WERI-Rb-1 (cell line): ENCODE data around the gene CCNG2.

Experiments used
- DNase-seq: peaks from one replicate; pipeline ENCODE4 v3.0.0-alpha.2; 2020
- H3K27ac ChIP-seq: fragments of 250-450 bp; sonication (Bioruptor Pico); 2 replicates; pipeline ENCODE4 v1.5.1; 2020; ENCODE audit warnings: mild to moderate bottlenecking, moderate library complexity
- H3K27me3 ChIP-seq: fragments of 250-450 bp; sonication (Bioruptor Pico); 2 replicates; pipeline ENCODE4 v1.5.1; 2021; ENCODE audit warnings: mild to moderate bottlenecking, low read depth, moderate library complexity; ENCODE audit not compliant: insufficient read depth, severe bottlenecking
- H3K36me3 ChIP-seq: fragments of 250-450 bp; sonication (Bioruptor Pico); 2 replicates; pipeline ENCODE4 v1.5.1; 2020; ENCODE audit warnings: mild to moderate bottlenecking, moderate library complexity
- H3K4me3 ChIP-seq: 2 replicates; pipeline ENCODE4 v1.5.1; 2011; ENCODE audit warnings: low read depth, mild to moderate bottlenecking, control low read depth, low read length
- H3K9me3 ChIP-seq: fragments of 250-450 bp; sonication (Bioruptor Pico); 2 replicates; pipeline ENCODE4 v1.5.1; 2021; ENCODE audit warnings: mild to moderate bottlenecking, moderate library complexity; ENCODE audit not compliant: severe bottlenecking
- CTCF ChIP-seq: IDR thresholded peaks from 2 replicates; pipeline ENCODE4 v1.5.1; 2011; ENCODE audit warnings: low read depth, mild to moderate bottlenecking, control low read depth, inconsistent platforms, low read length

Gene CCNG2

GRCh38 chr4:77121736-77122240, 35.2 kb upstream of the CCNG2 start:
- TF ChIP-seq CTCF = no peak
- DNase-seq = no peak
- H3K27me3 ChIP-seq = no peaks in the 10 kb centered on the region
- H3K4me3 ChIP-seq = no peak overlapping the region
- H3K9me3 ChIP-seq = no peaks in the 10 kb centered on the region
- H3K27ac ChIP-seq = no peak overlapping the region
- no peaks in the 10 kb centered on the region for H3K36me3 ChIP-seq

DNA sequence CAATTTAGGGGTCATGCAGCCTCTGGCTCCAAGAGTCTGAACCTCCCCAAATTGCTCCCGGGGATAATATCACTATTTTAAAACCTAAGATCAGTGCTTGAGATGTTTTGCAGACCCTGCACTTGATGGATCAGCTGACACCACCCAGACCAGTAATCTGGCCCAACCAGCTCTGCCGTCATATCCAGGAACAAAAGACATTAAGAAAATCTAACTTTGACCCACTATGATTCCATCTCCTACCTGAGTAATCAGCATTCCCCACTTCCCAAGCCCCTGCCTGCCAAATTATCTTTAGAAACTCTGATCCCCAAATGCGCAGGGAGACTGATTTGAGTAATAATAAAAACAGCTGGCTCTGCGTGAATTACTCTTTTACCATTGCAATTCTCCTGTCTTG, 34.4 kb upstream of the CCNG2 start:
- TF ChIP-seq CTCF = no peak
- Histone ChIP-seq H3K9me3 (no peaks in the 10 kb centered on the region), H3K4me3 (no peak overlapping the region), H3K27ac (no peak overlapping the region), H3K36me3 (no peaks in the 10 kb centered on the region), H3K27me3 (no peaks in the 10 kb centered on the region)
- no peak for DNase-seq

- Histone ChIP-seq H3K27ac (no peak overlapping the region), H3K9me3 (no peaks in the 10 kb centered on the region), H3K27me3 (no peaks in the 10 kb centered on the region), H3K4me3 (no peak overlapping the region), H3K36me3 (no peaks in the 10 kb centered on the region)
- no peak for DNase-seq
- TF ChIP-seq CTCF = no peak
Measured at GRCh38 chr4:77123411-77123810, 33.6 kb upstream of the CCNG2 start.

DNA sequence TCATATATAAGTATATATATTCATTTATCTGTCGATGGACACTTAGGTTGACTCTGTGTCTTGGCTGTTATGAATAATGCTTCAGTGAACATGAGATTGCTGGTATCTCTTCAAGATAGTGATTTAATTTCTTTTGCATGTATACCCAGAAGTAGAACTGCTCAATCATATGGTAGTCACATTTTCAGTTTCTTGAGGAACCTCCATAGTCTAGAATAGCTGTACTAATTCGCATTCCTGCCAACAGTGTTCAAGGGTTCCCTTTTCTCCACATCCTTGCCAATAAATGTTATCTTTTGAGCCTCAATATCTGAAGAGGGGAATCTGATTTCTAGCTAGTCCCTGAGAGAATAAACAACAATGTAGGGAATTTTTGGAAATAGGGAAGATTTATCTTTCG, 32.4 kb upstream of the CCNG2 start:
- no peak overlapping the region for H3K27ac ChIP-seq
- no peak for TF ChIP-seq CTCF
- no peak for DNase-seq
- no peak overlapping the region for H3K4me3 ChIP-seq
- no peaks in the 10 kb centered on the region for H3K36me3 ChIP-seq
- no peaks in the 10 kb centered on the region for H3K9me3 ChIP-seq
- no peaks in the 10 kb centered on the region for H3K27me3 ChIP-seq

DNA sequence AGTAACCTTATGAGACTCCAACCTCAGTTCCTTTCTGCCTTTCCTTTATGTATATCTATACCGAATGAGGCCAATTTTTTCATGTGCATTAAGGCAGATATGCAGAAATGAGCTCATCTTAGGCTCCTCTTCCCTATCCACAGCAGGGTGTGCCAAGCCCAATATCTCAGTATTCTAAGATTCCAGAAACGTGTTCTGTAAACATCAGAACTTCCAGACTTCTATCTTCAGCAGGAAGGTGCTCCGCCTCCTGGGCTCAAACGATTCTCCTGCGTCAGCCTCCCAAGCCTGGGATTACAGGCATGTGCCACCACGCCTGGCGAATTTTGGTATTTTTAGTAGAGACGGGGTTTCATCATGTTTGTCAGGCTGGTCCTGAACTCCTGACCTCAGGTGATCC, 31.0 kb upstream of the CCNG2 start:
- no peak for DNase-seq
- H3K36me3 ChIP-seq = no peaks in the 10 kb centered on the region
- no peak overlapping the region for H3K27ac ChIP-seq
- no peak overlapping the region for H3K4me3 ChIP-seq
- TF ChIP-seq CTCF = no peak
- peaks cover 3% of the 10 kb centered on the region for H3K9me3 ChIP-seq
- H3K27me3 ChIP-seq = no peaks in the 10 kb centered on the region

DNA sequence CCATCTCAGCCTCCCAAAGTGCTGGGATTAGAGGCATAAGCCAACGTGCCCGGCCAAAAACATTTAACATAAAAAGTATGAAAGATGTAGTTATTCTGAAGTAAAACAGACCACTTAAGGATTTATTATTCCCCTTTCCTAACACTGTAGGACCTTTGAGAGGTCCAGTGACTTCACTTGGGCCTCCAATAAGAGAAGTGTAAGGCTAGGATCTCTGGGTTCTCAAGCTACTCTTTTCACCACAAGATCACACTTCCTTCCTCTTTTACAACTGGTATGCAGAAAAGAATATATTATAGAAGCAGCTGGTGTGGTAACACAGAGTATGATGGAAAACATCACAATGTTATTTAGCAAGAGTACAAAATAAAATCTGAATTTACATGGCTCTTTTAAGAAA, 30.2 kb upstream of the CCNG2 start:
- TF ChIP-seq CTCF = no peak
- Histone ChIP-seq H3K27ac (no peak overlapping the region), H3K36me3 (no peaks in the 10 kb centered on the region), H3K4me3 (no peak overlapping the region), H3K9me3 (peaks cover 3% of the 10 kb centered on the region), H3K27me3 (no peaks in the 10 kb centered on the region)
- DNase-seq = no peak
